ENCODE measurements around the gene NEDD4. TPM values are rescaled to one million over a fixed set of nuclear protein-coding genes. Genes with fewer than 3 reads are reported as not detected.

NEDD4 gene
- total and polyA plus RNA-seq, 4 donors, result 3.5 to 22.0 (median 7.7) TPM

DNA sequence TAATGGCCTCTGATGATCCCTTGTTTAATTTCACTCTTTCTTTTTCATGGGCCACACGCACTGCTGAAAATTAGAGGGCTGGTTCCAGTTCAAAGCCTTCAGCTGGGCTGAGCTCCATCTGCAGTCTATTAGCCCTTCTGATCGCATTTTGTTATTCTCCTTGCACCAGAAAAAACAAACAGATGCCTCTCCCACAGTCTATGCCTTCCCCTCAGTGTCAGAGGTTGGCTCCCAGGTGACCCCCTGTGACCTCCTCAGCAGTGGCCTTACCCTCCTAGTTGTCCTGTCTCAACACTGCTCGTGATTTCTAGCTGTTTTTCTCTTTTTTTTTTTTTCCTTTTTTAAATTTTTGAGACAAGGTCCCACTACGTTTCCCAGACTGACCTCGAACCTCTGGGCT, 173.4 kb downstream of the NEDD4 start:
- peaks cover 0 to 4% (median 0%) of the 10 kb centered on the region in 4 donors for H3K9me3 ChIP-seq (ENCODE audit: control insufficient read depth in 4 of 4, insufficient read depth in 3 of 4, low read length in 3 of 4)

DNA sequence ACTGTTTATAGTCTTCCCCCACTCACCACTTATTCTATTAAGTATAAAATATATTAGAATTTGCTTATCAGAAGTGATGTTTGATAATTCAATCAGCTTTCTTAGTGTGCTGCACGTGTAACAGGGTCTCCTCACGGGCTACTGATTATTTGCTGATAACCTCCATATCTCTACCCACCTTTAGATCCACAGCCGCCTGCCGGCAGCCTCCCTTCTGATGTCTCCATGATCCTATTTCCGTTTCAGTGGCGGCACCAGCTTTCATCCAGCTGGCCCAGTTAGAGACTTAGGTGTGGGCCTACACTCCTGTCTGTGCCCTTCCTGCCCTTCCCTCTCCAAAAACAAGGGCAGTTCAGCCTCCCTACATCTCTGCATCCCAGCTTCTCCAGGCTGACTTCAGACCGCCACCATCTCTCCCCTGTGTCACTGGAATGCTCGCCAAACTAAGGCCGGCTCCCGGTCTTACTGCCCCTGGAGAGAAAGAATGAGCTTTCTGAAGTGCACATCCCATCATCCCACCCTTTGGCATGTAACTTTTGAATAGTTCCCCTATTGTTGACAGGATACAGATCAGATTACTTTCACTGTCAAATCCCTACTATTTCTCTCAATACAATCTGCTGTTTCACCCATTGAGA, 173.9 kb downstream of the NEDD4 start:
- H3K27ac ChIP-seq (ENCODE audit: low read depth in 1 of 2, low read length in 1 of 2), result no peak overlapping the region
- 89 to 90% methylated on average over 10 of the region's 10 CpGs for WGBS, 2 donors
- H3K36me3 ChIP-seq (ENCODE audit: control insufficient read depth in 4 of 4, insufficient read depth in 4 of 4, low read length in 4 of 4), result no peaks in the 10 kb centered on the region
- peaks cover 0 to 4% (median 0%) of the 10 kb centered on the region in 4 donors for H3K9me3 ChIP-seq (ENCODE audit: control insufficient read depth in 4 of 4, insufficient read depth in 3 of 4, low read length in 3 of 4)
- no peaks in the 10 kb centered on the region for H3K27me3 ChIP-seq (ENCODE audit: control insufficient read depth in 3 of 3, insufficient read depth in 3 of 3, low read length in 2 of 3)
- no peak overlapping the region for H3K4me3 ChIP-seq
- ATAC-seq (ENCODE audit: insufficient read depth, low FRiP score), result no peak
- H3K4me1 ChIP-seq (ENCODE audit: control insufficient read depth in 5 of 5, insufficient read depth in 5 of 5, low read length in 5 of 5), result peaks cover 0 to 12% (median 0%) of the 10 kb centered on the region in 5 donors
- no peak overlapping the region for H3K9ac ChIP-seq (ENCODE audit: insufficient read depth in 1 of 2, low read length in 2 of 2)
- TF ChIP-seq, protein P1, sequence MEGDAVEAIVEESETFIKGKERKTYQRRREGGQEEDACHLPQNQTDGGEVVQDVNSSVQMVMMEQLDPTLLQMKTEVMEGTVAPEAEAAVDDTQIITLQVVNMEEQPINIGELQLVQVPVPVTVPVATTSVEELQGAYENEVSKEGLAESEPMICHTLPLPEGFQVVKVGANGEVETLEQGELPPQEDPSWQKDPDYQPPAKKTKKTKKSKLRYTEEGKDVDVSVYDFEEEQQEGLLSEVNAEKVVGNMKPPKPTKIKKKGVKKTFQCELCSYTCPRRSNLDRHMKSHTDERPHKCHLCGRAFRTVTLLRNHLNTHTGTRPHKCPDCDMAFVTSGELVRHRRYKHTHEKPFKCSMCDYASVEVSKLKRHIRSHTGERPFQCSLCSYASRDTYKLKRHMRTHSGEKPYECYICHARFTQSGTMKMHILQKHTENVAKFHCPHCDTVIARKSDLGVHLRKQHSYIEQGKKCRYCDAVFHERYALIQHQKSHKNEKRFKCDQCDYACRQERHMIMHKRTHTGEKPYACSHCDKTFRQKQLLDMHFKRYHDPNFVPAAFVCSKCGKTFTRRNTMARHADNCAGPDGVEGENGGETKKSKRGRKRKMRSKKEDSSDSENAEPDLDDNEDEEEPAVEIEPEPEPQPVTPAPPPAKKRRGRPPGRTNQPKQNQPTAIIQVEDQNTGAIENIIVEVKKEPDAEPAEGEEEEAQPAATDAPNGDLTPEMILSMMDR (IDR thresholded peaks at IDR 0.05; ENCODE audit: control extremely low read depth, extremely low read depth), result no peak
- DNase-seq, result no peak

More for the DNA sequence above, 173.4 kb downstream of the NEDD4 start:
- ATAC-seq (ENCODE audit: insufficient read depth, low FRiP score) (no peak), DNase-seq (peak in 2 of 3 donors; percentile 11 to 21)
- no peak overlapping the region for H3K27ac ChIP-seq (ENCODE audit: low read depth in 1 of 2, low read length in 1 of 2)
- H3K9ac ChIP-seq (ENCODE audit: insufficient read depth in 1 of 2, low read length in 2 of 2), result no peak overlapping the region
- H3K4me3 ChIP-seq, result no peak overlapping the region
- 81 to 87% methylated on average over 5 of the region's 5 CpGs for WGBS, 2 donors
- H3K36me3 ChIP-seq (ENCODE audit: control insufficient read depth in 4 of 4, insufficient read depth in 4 of 4, low read length in 4 of 4), result no peaks in the 10 kb centered on the region
- H3K27me3 ChIP-seq (ENCODE audit: control insufficient read depth in 3 of 3, insufficient read depth in 3 of 3, low read length in 2 of 3), result no peaks in the 10 kb centered on the region
- peaks cover 0 to 12% (median 0%) of the 10 kb centered on the region in 5 donors for H3K4me1 ChIP-seq (ENCODE audit: control insufficient read depth in 5 of 5, insufficient read depth in 5 of 5, low read length in 5 of 5)
- TF ChIP-seq, protein P1 (IDR thresholded peaks at IDR 0.05; ENCODE audit: control extremely low read depth, extremely low read depth), result no peak

DNA sequence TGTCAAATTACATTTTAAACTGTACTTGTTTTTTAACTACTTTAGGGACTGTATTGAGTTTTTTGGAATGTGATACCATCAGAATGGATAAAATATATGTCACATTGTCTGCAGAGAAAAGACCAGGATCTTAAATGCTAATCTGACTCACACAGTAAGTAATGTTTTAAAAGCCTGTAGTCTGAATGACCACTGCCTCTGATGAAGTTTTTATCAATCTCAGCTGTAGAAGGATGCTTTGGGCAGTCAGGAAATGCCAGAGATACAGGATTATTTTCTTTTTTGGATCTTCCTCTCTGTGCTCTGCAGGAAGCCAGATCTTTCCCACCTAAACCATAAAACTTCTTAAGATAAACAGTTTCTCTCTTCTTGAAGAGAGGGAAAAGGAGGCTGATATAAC, 177.4 kb downstream of the NEDD4 start:
- no peak for DNase-seq
- ATAC-seq (ENCODE audit: insufficient read depth, low FRiP score), result no peak
- Histone ChIP-seq H3K9ac (ENCODE audit: insufficient read depth in 1 of 2, low read length in 2 of 2) (no peak overlapping the region), H3K27me3 (ENCODE audit: control insufficient read depth in 3 of 3, insufficient read depth in 3 of 3, low read length in 2 of 3) (no peaks in the 10 kb centered on the region), H3K4me1 (ENCODE audit: control insufficient read depth in 5 of 5, insufficient read depth in 5 of 5, low read length in 5 of 5) (no peaks in the 10 kb centered on the region), H3K9me3 (ENCODE audit: control insufficient read depth in 4 of 4, insufficient read depth in 3 of 4, low read length in 3 of 4) (no peaks in the 10 kb centered on the region), H3K36me3 (ENCODE audit: control insufficient read depth in 4 of 4, insufficient read depth in 4 of 4, low read length in 4 of 4) (no peaks in the 10 kb centered on the region), H3K4me3 (no peak overlapping the region), H3K27ac (ENCODE audit: low read depth in 1 of 2, low read length in 1 of 2) (no peak overlapping the region)
- TF ChIP-seq, protein P1 (IDR thresholded peaks at IDR 0.05; ENCODE audit: control extremely low read depth, extremely low read depth), result no peak
